KMS-11 (cell line): ENCODE measurements around the gene AQR.

Experiments used
- H2AFZ ChIP-seq: fragments of 200-600 bp; sonication (generic); 2 replicates; pipeline ENCODE4 v1.6.1; 2016; ENCODE audit warnings: antibody characterized with exemption, mixed run types, low read depth
- H3K27ac ChIP-seq: fragments of 200-600 bp; sonication (generic); 2 replicates; pipeline ENCODE4 v1.6.1; 2016; ENCODE audit warnings: mild to moderate bottlenecking, mixed run types
- H3K27me3 ChIP-seq: fragments of 200-600 bp; sonication (generic); 2 replicates; pipeline ENCODE4 v1.6.1; 2017; ENCODE audit warnings: mild to moderate bottlenecking, low read depth, mixed run types, moderate library complexity; ENCODE audit not compliant: insufficient read depth
- H3K36me3 ChIP-seq: fragments of 200-600 bp; sonication (generic); 2 replicates; pipeline ENCODE4 v1.6.1; 2017; ENCODE audit warnings: mild to moderate bottlenecking, mixed run types; ENCODE audit not compliant: insufficient read depth
- H3K4me1 ChIP-seq: fragments of 200-600 bp; sonication (generic); 2 replicates; pipeline ENCODE4 v1.6.1; 2016; ENCODE audit warnings: mild to moderate bottlenecking, low read depth, mixed run types; ENCODE audit not compliant: poor library complexity, severe bottlenecking
- H3K4me2 ChIP-seq: fragments of 200-600 bp; sonication (generic); 2 replicates; pipeline ENCODE4 v1.7.0; 2016; ENCODE audit warnings: mild to moderate bottlenecking, mixed run types
- H3K4me3 ChIP-seq: fragments of 200-600 bp; sonication (generic); IDR thresholded peaks from 2 replicates; pipeline ENCODE4 v1.6.1; 2017; ENCODE audit warnings: low read depth, low read length, mixed read lengths; ENCODE audit not compliant: insufficient read depth
- H3K79me2 ChIP-seq: fragments of 200-600 bp; sonication (generic); 2 replicates; pipeline ENCODE4 v1.6.1; 2016; ENCODE audit warnings: low read depth, mixed run types; ENCODE audit not compliant: insufficient read depth
- H3K9ac ChIP-seq: fragments of 200-600 bp; sonication (generic); 2 replicates; pipeline ENCODE4 v1.6.1; 2016; ENCODE audit warnings: mild to moderate bottlenecking, mixed run types
- H4K20me1 ChIP-seq: fragments of 200-600 bp; sonication (generic); 2 replicates; pipeline ENCODE4 v1.6.1; 2016; ENCODE audit warnings: mild to moderate bottlenecking, mixed run types; ENCODE audit not compliant: insufficient read depth
- CTCF ChIP-seq: fragments of 200-600 bp; sonication (generic); conservative IDR thresholded peaks from 2 replicates; pipeline ENCODE4 v1.6.1; 2017; ENCODE audit warnings: low read depth, mild to moderate bottlenecking, antibody characterized with exemption, low read length, moderate library complexity, mixed read lengths

Gene AQR

GRCh38 chr15:34855413-34855812 is 114.1 kb downstream of the AQR start:
- Histone ChIP-seq H3K4me3 (no peak overlapping the region), H3K9ac (no peak overlapping the region), H3K36me3 (no peaks in the 10 kb centered on the region), H3K4me2 (no peak overlapping the region), H2AFZ (no peak overlapping the region), H4K20me1 (no peaks in the 10 kb centered on the region), H3K27ac (no peak overlapping the region), H3K4me1 (no peaks in the 10 kb centered on the region), H3K27me3 (no peaks in the 10 kb centered on the region), H3K79me2 (no peaks in the 10 kb centered on the region)
- TF ChIP-seq CTCF: no peak

DNA sequence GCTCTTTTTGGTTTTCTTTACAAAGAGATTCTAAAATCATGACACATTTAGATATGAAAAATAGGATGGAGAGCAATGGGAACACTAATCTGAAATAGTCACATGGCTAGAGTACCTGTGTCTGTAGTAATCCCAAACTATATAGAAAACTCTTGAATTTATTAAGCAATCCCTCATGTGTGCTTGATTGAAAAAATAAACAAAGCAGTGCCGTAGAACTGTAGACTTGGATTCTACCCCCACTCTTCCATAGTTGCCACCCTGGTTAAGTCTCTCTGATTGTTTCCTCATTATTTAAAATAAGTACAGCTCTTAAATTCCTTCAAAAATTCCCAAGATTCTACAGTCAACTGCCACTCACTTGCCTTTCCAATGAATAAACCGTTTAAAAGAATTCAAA is 115.3 kb downstream of the AQR start:
- H3K27ac ChIP-seq: no peak overlapping the region
- no peaks in the 10 kb centered on the region for H4K20me1 ChIP-seq
- no peaks in the 10 kb centered on the region for H3K27me3 ChIP-seq
- no peak overlapping the region for H2AFZ ChIP-seq
- no peaks in the 10 kb centered on the region for H3K79me2 ChIP-seq
- no peak overlapping the region for H3K4me3 ChIP-seq
- no peak for TF ChIP-seq CTCF
- H3K9ac ChIP-seq: no peak overlapping the region
- no peaks in the 10 kb centered on the region for H3K36me3 ChIP-seq
- H3K4me1 ChIP-seq: no peaks in the 10 kb centered on the region
- no peak overlapping the region for H3K4me2 ChIP-seq

- H3K4me3 ChIP-seq: no peak overlapping the region
- H4K20me1 ChIP-seq: no peaks in the 10 kb centered on the region
- no peak overlapping the region for H3K9ac ChIP-seq
- H3K27ac ChIP-seq: no peak overlapping the region
- H3K4me1 ChIP-seq: no peaks in the 10 kb centered on the region
- H3K4me2 ChIP-seq: no peak overlapping the region
- no peaks in the 10 kb centered on the region for H3K27me3 ChIP-seq
- no peak overlapping the region for H2AFZ ChIP-seq
- TF ChIP-seq CTCF: no peak
- H3K36me3 ChIP-seq: no peaks in the 10 kb centered on the region
- H3K79me2 ChIP-seq: no peaks in the 10 kb centered on the region
Measured at GRCh38 chr15:34853001-34853758, 116.4 kb downstream of the AQR start.

DNA sequence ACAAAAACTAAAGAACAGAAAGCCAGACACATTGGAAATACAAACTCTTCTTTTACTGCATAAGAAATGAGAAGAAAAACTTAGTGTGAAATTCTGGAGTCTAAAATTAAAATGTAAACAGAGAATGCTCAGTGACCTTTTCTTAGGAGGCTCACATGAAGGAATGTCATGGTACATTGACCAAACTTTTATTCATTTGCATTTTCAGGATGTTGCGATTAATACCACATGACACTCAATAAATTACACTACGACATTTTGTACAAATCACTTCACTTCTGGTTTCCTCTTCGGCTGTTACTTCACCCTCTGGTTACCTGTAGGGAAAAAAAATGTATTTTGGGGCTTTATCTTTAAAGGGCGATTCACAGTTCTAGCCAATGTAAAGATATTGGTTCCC is 117.8 kb downstream of the AQR start:
- no peak overlapping the region for H3K4me3 ChIP-seq
- no peaks in the 10 kb centered on the region for H4K20me1 ChIP-seq
- no peak overlapping the region for H2AFZ ChIP-seq
- H3K27ac ChIP-seq: no peak overlapping the region
- H3K27me3 ChIP-seq: no peaks in the 10 kb centered on the region
- no peak overlapping the region for H3K4me2 ChIP-seq
- no peak overlapping the region for H3K9ac ChIP-seq
- no peaks in the 10 kb centered on the region for H3K36me3 ChIP-seq
- no peaks in the 10 kb centered on the region for H3K4me1 ChIP-seq
- TF ChIP-seq CTCF: no peak
- H3K79me2 ChIP-seq: no peaks in the 10 kb centered on the region
